Cardiac septum (tissue), 1 donor: ENCODE results near the gene SLC9A4. TPM values are rescaled to one million over a fixed set of nuclear protein-coding genes. Genes with fewer than 3 reads are reported as not detected.

Source experiments
- microRNA-seq: library from miRNA; unstranded; fragments of <30 nt; microRNA quantifications from one replicate; pipeline ENCODE4 v1.2.0, GENCODE V29; 2020
- total RNA-seq: library from RNA; stranded (reverse); fragmentation: NEBNext Ultra II Directional; extraction: Animal tissue kit (Norgen Biotek cat#: 25700); gene quantifications from one replicate; pipeline ENCODE4 v1.2.1, GENCODE V29; 2021
- donor health status: DM: no; HTN: no; CAD: no.

The SLC9A4 gene
- total RNA-seq, 1 donor from 2014 or later = not detected

Small RNAs within 50 kb of the gene (microRNA-seq; reads per million reads assigned to microRNA genes)
- not detected for gene MIR4772

Other genes starting within 250 kb of the SLC9A4 start
- gene IL1RL1, start 161.7 kb upstream of the SLC9A4 start, total RNA-seq = 1.1 TPM
- 1.3 TPM for gene IL18R1, start 117.4 kb upstream of the SLC9A4 start, total RNA-seq
- 0.70 TPM for gene IL18RAP, start 50.1 kb upstream of the SLC9A4 start, total RNA-seq
- 0.08 TPM for gene SLC9A2, start 146.3 kb downstream of the SLC9A4 start, total RNA-seq